ENCODE results near the gene SETBP1.

Gene SETBP1

DNA sequence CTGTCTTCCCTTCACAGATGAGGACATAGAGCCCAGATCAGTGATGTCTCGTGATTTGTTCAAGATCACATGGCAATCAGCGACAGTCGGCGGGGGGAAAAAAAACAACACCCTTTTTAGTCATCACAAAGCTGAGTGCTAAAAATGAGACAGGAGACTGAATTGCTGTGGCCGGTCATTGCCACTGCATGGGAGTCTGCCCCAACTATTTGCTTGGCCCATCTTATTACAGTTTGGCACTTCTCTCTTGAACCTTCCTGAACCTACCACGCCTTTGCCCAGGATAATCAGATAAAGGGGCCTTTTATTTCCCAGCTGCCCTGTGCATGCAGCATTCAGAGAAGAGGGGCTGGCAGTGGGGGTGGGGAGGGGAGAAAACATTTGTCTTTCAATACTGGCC lies 42.7 kb downstream of the SETBP1 start:
- peaks cover 8% of the 10 kb centered on the region for H3K36me3 ChIP-seq (ENCODE audit: insufficient read depth, insufficient read length, low read length)
- H3K27me3 ChIP-seq (ENCODE audit: insufficient read depth, insufficient read length) = no peaks in the 10 kb centered on the region
- H3K9me3 ChIP-seq (ENCODE audit: insufficient read depth, low read length) = no peaks in the 10 kb centered on the region
- TF ChIP-seq ZNF274 (IDR thresholded peaks at IDR 0.05; ENCODE audit: low read depth, low read length) (no peak), YY1 (IDR thresholded peaks at IDR 0.05; ENCODE audit: insufficient read depth, insufficient read length) (no peak), SUZ12 (IDR thresholded peaks at IDR 0.05; ENCODE audit: extremely low read depth, insufficient read depth, insufficient read length) (no peak)
- no peak overlapping the region for H3K4me3 ChIP-seq (ENCODE audit: insufficient read length, low read depth)
- peaks cover 2% of the 10 kb centered on the region for H3K4me1 ChIP-seq (ENCODE audit: insufficient read depth, insufficient read length)
- no peak for DNase-seq (ENCODE audit: low read depth, low spot score)
- H3K9ac ChIP-seq (ENCODE audit: insufficient read length, low read depth) = no peak overlapping the region

DNA sequence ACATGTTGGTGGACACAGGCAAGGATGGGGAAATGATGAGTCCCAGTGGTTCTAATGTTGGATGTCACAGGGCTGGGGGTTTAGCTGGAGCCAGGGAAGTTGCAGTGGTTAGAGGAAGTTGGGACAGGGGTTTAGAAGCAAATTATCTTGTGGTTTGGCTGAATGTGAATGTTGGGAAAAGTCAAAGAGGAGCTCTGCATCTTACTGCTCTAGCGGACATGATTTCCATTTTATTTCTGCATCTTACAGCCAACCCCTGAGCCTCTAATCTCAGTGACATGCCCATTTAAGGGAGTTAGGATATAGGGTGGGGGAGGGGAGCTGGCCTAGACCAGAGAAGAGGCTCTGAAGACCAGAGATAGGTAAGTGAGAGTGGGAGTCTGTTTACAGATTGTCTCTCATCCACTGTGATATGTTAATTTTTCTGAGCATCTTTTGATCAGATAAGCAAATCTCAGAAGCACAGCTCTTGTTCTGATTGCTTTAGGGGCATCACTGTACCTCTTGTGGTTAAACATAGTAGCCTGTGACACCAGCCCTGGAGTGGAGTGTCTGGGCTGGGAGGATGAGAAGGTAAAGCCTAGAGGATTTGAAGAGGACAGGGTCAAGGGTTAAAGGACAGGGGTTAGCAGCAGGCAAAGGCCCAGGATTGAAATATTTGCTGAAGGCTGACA lies 43.6 kb downstream of the SETBP1 start:
- H3K9ac ChIP-seq (ENCODE audit: insufficient read length, low read depth) = no peak overlapping the region
- TF ChIP-seq SUZ12 (IDR thresholded peaks at IDR 0.05; ENCODE audit: extremely low read depth, insufficient read depth, insufficient read length) (no peak), YY1 (IDR thresholded peaks at IDR 0.05; ENCODE audit: insufficient read depth, insufficient read length) (no peak), ZNF274 (IDR thresholded peaks at IDR 0.05; ENCODE audit: low read depth, low read length) (no peak)
- H3K36me3 ChIP-seq (ENCODE audit: insufficient read depth, insufficient read length, low read length) = peaks cover 8% of the 10 kb centered on the region
- no peak for DNase-seq (ENCODE audit: low read depth, low spot score)
- H3K4me1 ChIP-seq (ENCODE audit: insufficient read depth, insufficient read length) = peaks cover 2% of the 10 kb centered on the region
- no peaks in the 10 kb centered on the region for H3K9me3 ChIP-seq (ENCODE audit: insufficient read depth, low read length)
- H3K27me3 ChIP-seq (ENCODE audit: insufficient read depth, insufficient read length) = no peaks in the 10 kb centered on the region
- no peak overlapping the region for H3K4me3 ChIP-seq (ENCODE audit: insufficient read length, low read depth)

DNA sequence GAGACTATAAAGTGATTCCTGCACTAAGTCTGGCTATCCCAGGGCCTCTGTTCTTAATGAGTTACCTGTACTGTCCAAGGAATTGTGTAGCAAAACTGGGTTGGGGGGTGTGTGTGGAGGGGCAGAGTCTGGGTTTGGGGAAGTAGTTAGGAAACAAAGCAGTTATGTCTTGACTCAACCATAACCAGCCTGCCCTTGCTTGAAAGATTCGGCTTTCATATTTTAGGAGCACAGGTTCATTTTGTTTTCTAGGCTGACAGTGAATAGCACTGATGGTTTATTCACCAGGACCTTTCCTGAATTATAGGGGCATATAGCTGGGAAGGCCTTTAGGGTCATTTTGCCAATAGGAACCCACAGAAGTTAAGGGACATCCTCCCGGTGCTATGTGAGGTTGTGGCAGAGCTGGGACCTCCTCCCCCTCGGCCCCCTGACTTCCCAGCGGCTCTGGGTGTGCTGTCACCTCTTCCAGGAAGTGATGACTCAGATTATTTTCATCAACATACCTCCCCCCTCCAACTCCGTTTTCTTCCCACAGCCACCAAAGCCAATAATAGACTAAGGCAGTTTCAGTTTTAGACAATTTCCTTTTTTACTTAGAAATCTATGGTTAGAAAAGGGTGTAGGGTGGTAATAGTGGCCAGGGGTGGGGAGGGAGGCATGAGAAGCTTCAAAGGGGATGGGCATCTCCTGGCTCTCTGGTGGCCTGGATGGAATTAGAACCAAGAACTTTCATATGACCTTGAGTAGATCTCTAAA lies 44.8 kb downstream of the SETBP1 start:
- Histone ChIP-seq H3K36me3 (ENCODE audit: insufficient read depth, insufficient read length, low read length) (no peaks in the 10 kb centered on the region), H3K4me3 (ENCODE audit: insufficient read length, low read depth) (no peak overlapping the region), H3K27me3 (ENCODE audit: insufficient read depth, insufficient read length) (no peaks in the 10 kb centered on the region), H3K9ac (ENCODE audit: insufficient read length, low read depth) (no peak overlapping the region), H3K9me3 (ENCODE audit: insufficient read depth, low read length) (no peaks in the 10 kb centered on the region), H3K4me1 (ENCODE audit: insufficient read depth, insufficient read length) (peaks cover 4% of the 10 kb centered on the region)
- TF ChIP-seq SUZ12 (IDR thresholded peaks at IDR 0.05; ENCODE audit: extremely low read depth, insufficient read depth, insufficient read length) = no peak
- no peak for TF ChIP-seq ZNF274 (IDR thresholded peaks at IDR 0.05; ENCODE audit: low read depth, low read length)
- TF ChIP-seq YY1 (IDR thresholded peaks at IDR 0.05; ENCODE audit: insufficient read depth, insufficient read length) = no peak
- no peak for DNase-seq (ENCODE audit: low read depth, low spot score)

DNA sequence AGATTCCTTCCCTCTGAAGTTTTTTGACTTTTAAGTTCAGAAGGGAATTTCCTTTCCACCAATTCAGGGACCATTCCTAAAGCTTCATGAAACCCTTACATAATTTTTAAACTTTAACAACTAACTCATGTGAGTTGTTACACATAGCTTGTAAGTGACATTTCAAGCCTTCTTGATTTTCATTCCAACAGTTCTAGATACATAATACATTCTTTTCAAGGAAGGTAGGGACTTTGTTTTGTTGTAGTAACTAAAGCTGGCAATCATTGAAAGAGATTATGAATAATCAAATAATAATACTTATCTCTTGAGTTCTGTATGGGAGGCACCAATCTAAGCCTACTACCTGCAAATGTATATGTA lies 45.4 kb downstream of the SETBP1 start:
- no peak for DNase-seq (ENCODE audit: low read depth, low spot score)
- Histone ChIP-seq H3K9me3 (ENCODE audit: insufficient read depth, low read length) (no peaks in the 10 kb centered on the region), H3K27me3 (ENCODE audit: insufficient read depth, insufficient read length) (no peaks in the 10 kb centered on the region), H3K36me3 (ENCODE audit: insufficient read depth, insufficient read length, low read length) (no peaks in the 10 kb centered on the region), H3K4me1 (ENCODE audit: insufficient read depth, insufficient read length) (peaks cover 4% of the 10 kb centered on the region), H3K4me3 (ENCODE audit: insufficient read length, low read depth) (no peak overlapping the region), H3K9ac (ENCODE audit: insufficient read length, low read depth) (no peak overlapping the region)
- TF ChIP-seq ZNF274 (IDR thresholded peaks at IDR 0.05; ENCODE audit: low read depth, low read length) (no peak), YY1 (IDR thresholded peaks at IDR 0.05; ENCODE audit: insufficient read depth, insufficient read length) (no peak), SUZ12 (IDR thresholded peaks at IDR 0.05; ENCODE audit: extremely low read depth, insufficient read depth, insufficient read length) (no peak)

DNA sequence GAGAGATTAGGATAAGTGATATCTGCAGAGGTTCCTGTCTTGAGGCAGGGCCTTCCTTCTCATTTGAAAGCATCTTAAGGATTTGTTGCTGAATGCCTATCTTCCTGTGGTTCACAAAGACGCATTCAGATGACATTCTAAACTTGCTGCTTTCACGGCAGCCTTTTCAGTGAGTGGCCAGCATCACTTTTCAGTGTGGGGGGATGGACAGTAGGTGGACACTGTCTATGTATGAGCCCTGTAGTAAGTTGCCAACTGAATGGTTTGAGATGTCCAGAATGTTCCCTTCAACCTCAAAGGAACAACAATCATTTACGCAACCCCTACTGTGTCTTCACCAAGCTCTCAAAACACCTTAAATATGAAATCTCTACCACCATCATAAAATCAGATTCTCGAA lies 46.6 kb downstream of the SETBP1 start:
- H3K27me3 ChIP-seq (ENCODE audit: insufficient read depth, insufficient read length) = no peaks in the 10 kb centered on the region
- H3K9ac ChIP-seq (ENCODE audit: insufficient read length, low read depth) = no peak overlapping the region
- no peak overlapping the region for H3K4me3 ChIP-seq (ENCODE audit: insufficient read length, low read depth)
- no peaks in the 10 kb centered on the region for H3K36me3 ChIP-seq (ENCODE audit: insufficient read depth, insufficient read length, low read length)
- no peaks in the 10 kb centered on the region for H3K9me3 ChIP-seq (ENCODE audit: insufficient read depth, low read length)
- peaks cover 7% of the 10 kb centered on the region for H3K4me1 ChIP-seq (ENCODE audit: insufficient read depth, insufficient read length)
- DNase-seq (ENCODE audit: low read depth, low spot score) = no peak
- TF ChIP-seq ZNF274 (IDR thresholded peaks at IDR 0.05; ENCODE audit: low read depth, low read length) = no peak
- TF ChIP-seq YY1 (IDR thresholded peaks at IDR 0.05; ENCODE audit: insufficient read depth, insufficient read length) = no peak

DNA sequence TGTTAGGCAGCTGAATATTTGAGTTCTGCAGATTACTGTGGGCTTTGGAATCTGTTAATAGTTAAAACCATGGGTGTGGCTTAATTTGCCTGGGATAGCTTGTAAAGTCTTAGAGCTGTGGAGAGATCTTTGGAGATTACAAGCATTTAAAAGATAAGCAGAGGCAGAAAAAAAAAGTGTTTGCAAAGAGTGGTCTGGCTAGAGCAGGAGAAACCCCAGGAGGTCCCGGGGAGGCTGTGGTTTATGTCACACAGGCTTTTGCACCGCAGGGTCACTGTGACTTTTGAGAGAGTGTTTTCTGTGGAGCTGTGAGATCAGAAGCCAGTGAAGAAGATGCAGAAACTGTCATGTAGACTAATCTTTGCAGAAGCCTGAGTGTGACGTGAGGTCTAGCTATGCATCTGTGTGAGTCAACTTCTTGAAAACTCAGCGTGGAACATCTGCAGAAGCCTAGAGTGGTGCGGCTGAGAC lies 49.0 kb downstream of the SETBP1 start:
- no peak for DNase-seq (ENCODE audit: low read depth, low spot score)

DNA sequence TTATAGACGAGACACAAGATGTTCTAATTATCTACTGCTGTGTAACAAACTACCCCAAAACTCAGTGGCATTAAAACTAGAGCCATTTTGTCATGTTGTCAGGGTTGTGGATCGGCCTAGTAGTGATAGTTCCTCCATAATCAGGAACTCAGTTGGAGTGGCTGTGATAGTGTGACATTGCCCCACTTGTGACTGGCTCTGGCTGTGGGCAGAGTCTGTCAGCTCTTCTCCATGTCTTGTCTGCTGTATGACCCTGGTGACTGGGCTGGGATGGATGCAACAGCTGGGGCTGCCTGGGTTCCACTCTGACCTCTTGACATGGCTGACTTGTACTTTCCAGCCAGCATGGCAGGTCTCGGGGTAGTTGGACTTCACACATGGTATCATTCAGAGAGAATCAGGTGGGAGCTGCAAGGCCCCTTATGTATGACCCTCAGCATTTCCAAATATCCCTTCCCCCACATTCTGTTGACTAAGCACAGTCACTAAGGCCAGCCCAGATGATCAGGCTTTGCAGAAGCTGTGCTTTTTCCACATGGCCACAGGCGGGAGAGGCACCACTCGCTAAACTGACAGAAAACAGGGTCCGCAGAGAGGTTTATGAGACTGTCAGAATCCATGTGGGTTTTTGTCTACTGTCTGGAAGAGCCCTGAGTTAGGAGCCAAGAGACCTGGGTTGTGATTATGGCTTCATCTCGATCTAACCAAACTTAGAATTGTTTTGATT lies 50.3 kb downstream of the SETBP1 start:
- no peaks in the 10 kb centered on the region for H3K36me3 ChIP-seq (ENCODE audit: insufficient read depth, insufficient read length, low read length)
- H3K4me1 ChIP-seq (ENCODE audit: insufficient read depth, insufficient read length) = peaks cover 7% of the 10 kb centered on the region
- no peaks in the 10 kb centered on the region for H3K27me3 ChIP-seq (ENCODE audit: insufficient read depth, insufficient read length)
- TF ChIP-seq ZNF274 (IDR thresholded peaks at IDR 0.05; ENCODE audit: low read depth, low read length) (no peak), YY1 (IDR thresholded peaks at IDR 0.05; ENCODE audit: insufficient read depth, insufficient read length) (no peak), SUZ12 (IDR thresholded peaks at IDR 0.05; ENCODE audit: extremely low read depth, insufficient read depth, insufficient read length) (no peak)
- DNase-seq (ENCODE audit: low read depth, low spot score) = no peak
- no peak overlapping the region for H3K4me3 ChIP-seq (ENCODE audit: insufficient read length, low read depth)
- no peaks in the 10 kb centered on the region for H3K9me3 ChIP-seq (ENCODE audit: insufficient read depth, low read length)
- no peak overlapping the region for H3K9ac ChIP-seq (ENCODE audit: insufficient read length, low read depth)

More for the DNA sequence above, 49.0 kb downstream of the SETBP1 start:
- no peaks in the 10 kb centered on the region for H3K9me3 ChIP-seq (ENCODE audit: insufficient read depth, low read length)
- H3K4me1 ChIP-seq (ENCODE audit: insufficient read depth, insufficient read length) = peaks cover 7% of the 10 kb centered on the region
- H3K27me3 ChIP-seq (ENCODE audit: insufficient read depth, insufficient read length) = no peaks in the 10 kb centered on the region
- TF ChIP-seq ZNF274 (IDR thresholded peaks at IDR 0.05; ENCODE audit: low read depth, low read length) (no peak), YY1 (IDR thresholded peaks at IDR 0.05; ENCODE audit: insufficient read depth, insufficient read length) (no peak), SUZ12 (IDR thresholded peaks at IDR 0.05; ENCODE audit: extremely low read depth, insufficient read depth, insufficient read length) (no peak)
- no peaks in the 10 kb centered on the region for H3K36me3 ChIP-seq (ENCODE audit: insufficient read depth, insufficient read length, low read length)
- no peak overlapping the region for H3K4me3 ChIP-seq (ENCODE audit: insufficient read length, low read depth)
- H3K9ac ChIP-seq (ENCODE audit: insufficient read length, low read depth) = no peak overlapping the region
